ENCODE results near the gene SPDYE4. TPM values are rescaled to one million over a fixed set of nuclear protein-coding genes. Genes with fewer than 3 reads are reported as not detected.

SPDYE4 gene
- total RNA-seq, 2 experiments from 2014 or later: not detected

DNA sequence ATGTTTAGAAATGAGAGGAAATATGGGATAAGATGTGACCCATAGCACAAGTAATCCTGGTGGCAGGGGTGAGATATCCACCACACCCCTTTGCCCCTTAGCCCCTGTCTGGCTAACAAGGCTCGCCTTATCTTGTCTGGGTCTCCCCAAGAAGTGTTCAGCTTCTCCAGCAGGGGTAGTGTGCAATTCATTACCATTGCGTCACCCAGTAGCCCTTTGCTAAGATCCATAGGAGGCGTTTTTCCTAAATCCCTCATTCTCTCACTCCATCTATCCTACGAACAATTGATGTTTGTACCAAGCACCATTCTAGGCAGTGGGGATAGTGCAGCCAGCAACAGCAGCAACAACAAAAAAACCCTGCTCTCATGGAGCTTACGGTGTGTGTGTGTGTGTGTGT is 44.5 kb downstream of the SPDYE4 start:
- CTCF ChIA-PET: interaction anchor here (1.3 kb wide), 1 partner anchor 72 kb away, joined by 5 read pairs; no protein-coding TSS in a partner anchor
- H3K9me3 Mint-ChIP-seq: no peaks in the 10 kb centered on the region
- H3K4me1 Mint-ChIP-seq (ENCODE audit: low read depth): no peaks in the 10 kb centered on the region
- no peaks in the 10 kb centered on the region for H3K27me3 Mint-ChIP-seq (ENCODE audit: low read depth)
- no peak for DNase-seq
- no peak overlapping the region for H3K27ac Mint-ChIP-seq
- no peak overlapping the region for H3K4me3 Mint-ChIP-seq
- intact Hi-C loops (cut with micrococcal nuclease): no loop called here
- no peaks in the 10 kb centered on the region for H3K36me3 Mint-ChIP-seq (ENCODE audit: low read depth)

GRCh38 chr17:8713315-8713714 is 45.0 kb downstream of the SPDYE4 start:
- CTCF ChIA-PET: no interaction called here
- Mint-ChIP-seq H3K27me3 (ENCODE audit: low read depth) (peaks cover 1% of the 10 kb centered on the region), H3K9me3 (no peaks in the 10 kb centered on the region), H3K27ac (no peak overlapping the region), H3K4me1 (ENCODE audit: low read depth) (no peaks in the 10 kb centered on the region), H3K36me3 (ENCODE audit: low read depth) (no peaks in the 10 kb centered on the region), H3K4me3 (no peak overlapping the region)
- intact Hi-C loops (cut with micrococcal nuclease): no loop called here
- no peak for DNase-seq

GRCh38 chr17:8712698-8713097 is 45.6 kb downstream of the SPDYE4 start:
- H3K27ac Mint-ChIP-seq: no peak overlapping the region
- H3K27me3 Mint-ChIP-seq (ENCODE audit: low read depth): peaks cover 4% of the 10 kb centered on the region
- no peaks in the 10 kb centered on the region for H3K9me3 Mint-ChIP-seq
- no peak overlapping the region for H3K4me3 Mint-ChIP-seq
- DNase-seq: no peak
- H3K4me1 Mint-ChIP-seq (ENCODE audit: low read depth): no peaks in the 10 kb centered on the region
- CTCF ChIA-PET: no interaction called here
- no peaks in the 10 kb centered on the region for H3K36me3 Mint-ChIP-seq (ENCODE audit: low read depth)
- intact Hi-C loops (cut with micrococcal nuclease): no loop called here

GRCh38 chr17:8711291-8711690 is 47.1 kb downstream of the SPDYE4 start:
- no peaks in the 10 kb centered on the region for H3K36me3 Mint-ChIP-seq (ENCODE audit: low read depth)
- DNase-seq: no peak
- no peak overlapping the region for H3K4me3 Mint-ChIP-seq
- H3K4me1 Mint-ChIP-seq (ENCODE audit: low read depth): no peaks in the 10 kb centered on the region
- peaks cover 4% of the 10 kb centered on the region for H3K27me3 Mint-ChIP-seq (ENCODE audit: low read depth)
- CTCF ChIA-PET: no interaction called here
- no peaks in the 10 kb centered on the region for H3K9me3 Mint-ChIP-seq
- intact Hi-C loops (cut with micrococcal nuclease): no loop called here
- no peak overlapping the region for H3K27ac Mint-ChIP-seq

GRCh38 chr17:8710813-8711212 is 47.5 kb downstream of the SPDYE4 start:
- Mint-ChIP-seq H3K4me3 (no peak overlapping the region), H3K4me1 (ENCODE audit: low read depth) (no peaks in the 10 kb centered on the region), H3K9me3 (no peaks in the 10 kb centered on the region), H3K27me3 (ENCODE audit: low read depth) (peaks cover 4% of the 10 kb centered on the region), H3K27ac (no peak overlapping the region), H3K36me3 (ENCODE audit: low read depth) (no peaks in the 10 kb centered on the region)
- DNase-seq: no peak
- CTCF ChIA-PET: no interaction called here
- intact Hi-C loops (cut with micrococcal nuclease): no loop called here

DNA sequence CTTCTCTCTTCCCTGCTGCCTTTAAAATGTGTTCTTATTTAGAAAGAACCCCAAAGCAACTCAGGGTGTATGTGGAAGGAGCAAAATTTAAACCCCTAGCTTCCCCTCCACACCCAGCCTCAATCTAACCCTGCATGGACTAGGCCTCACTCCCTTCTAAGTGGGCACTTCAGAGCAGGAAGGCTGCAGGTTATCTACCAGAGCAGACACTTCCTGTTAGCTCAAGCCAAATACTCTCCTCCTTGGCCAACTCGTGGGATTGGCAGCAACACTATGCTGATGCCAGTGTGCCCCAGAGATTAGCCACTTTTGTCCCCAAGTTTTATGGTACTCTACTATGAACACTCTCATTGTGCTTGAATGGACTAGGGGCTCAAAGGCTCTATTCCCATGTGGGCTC is 49.3 kb downstream of the SPDYE4 start:
- CTCF ChIA-PET: no interaction called here
- DNase-seq: no peak
- Mint-ChIP-seq H3K27me3 (ENCODE audit: low read depth) (peaks cover 6% of the 10 kb centered on the region), H3K27ac (no peak overlapping the region), H3K9me3 (no peaks in the 10 kb centered on the region), H3K4me1 (ENCODE audit: low read depth) (no peaks in the 10 kb centered on the region), H3K36me3 (ENCODE audit: low read depth) (no peaks in the 10 kb centered on the region), H3K4me3 (no peak overlapping the region)
- intact Hi-C loops (cut with micrococcal nuclease): no loop called here

DNA sequence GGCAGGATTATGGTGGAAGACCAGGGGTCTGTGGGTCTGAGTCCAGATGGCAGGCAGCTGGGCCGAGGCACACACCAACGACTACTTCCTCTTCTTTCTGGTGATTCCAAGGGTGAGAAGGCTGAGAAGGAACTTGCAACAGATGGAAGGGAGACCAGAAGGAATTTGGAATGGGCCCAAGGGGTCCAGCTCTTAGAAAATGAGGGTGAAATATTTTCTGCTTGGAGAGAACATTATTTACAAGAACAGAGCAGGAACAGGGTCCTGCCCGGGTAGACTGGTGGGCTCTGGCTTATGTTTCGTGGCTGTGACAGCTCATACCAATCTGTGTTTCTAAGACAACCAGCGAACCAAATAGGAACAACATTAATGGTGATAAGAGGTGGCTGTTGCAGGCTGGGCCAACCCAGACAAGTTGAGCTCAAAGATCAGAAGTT is 50.3 kb downstream of the SPDYE4 start:
- Mint-ChIP-seq H3K36me3 (ENCODE audit: low read depth) (no peaks in the 10 kb centered on the region), H3K27me3 (ENCODE audit: low read depth) (peaks cover 6% of the 10 kb centered on the region), H3K4me1 (ENCODE audit: low read depth) (no peaks in the 10 kb centered on the region), H3K27ac (no peak overlapping the region), H3K9me3 (no peaks in the 10 kb centered on the region), H3K4me3 (no peak overlapping the region)
- CTCF ChIA-PET: interaction anchor here (0.9 kb wide), 1 partner anchor 38 kb away, joined by 3 read pairs; no protein-coding TSS in a partner anchor
- intact Hi-C loops (cut with micrococcal nuclease): no loop called here
- no peak for DNase-seq

DNA sequence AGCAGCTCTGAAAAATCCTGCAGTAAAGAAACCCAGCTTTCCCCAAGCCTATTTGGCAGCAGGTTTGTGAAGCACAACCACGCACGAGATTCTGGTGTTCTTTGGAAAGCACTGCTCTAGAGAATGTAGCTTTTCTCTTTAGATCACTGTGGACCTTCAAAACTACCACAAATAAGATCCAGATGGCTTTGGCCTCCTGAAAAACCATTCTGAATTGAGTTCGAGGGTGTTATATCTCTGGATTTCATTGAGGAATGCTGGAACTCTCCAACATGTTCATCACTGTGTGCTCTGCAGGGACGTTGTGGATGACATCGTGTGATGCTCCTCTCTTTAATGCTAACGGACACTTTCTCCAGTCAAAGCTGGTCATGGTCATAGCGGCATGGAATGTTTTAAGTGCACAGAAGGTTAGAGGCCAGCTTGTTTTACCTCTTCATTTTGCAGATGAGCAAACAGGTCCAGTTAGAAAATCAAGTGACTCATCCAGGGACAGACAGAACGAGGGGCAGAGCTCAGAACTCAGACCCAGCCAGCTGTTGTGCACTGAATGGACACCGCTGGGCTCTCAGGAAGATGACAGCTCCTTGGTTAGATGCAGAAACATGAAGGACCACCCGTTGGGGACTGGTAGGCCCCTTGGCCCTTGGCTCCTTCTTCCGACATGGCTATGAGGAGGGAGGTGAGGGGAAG is 50.9 kb downstream of the SPDYE4 start:
- CTCF ChIA-PET: interaction anchor here (0.9 kb wide), 1 partner anchor 39 kb away, joined by 3 read pairs; no protein-coding TSS in a partner anchor
- Mint-ChIP-seq H3K4me3 (no peak overlapping the region), H3K4me1 (ENCODE audit: low read depth) (no peaks in the 10 kb centered on the region), H3K27me3 (ENCODE audit: low read depth) (peaks cover 6% of the 10 kb centered on the region), H3K36me3 (ENCODE audit: low read depth) (no peaks in the 10 kb centered on the region), H3K9me3 (no peaks in the 10 kb centered on the region), H3K27ac (no peak overlapping the region)
- DNase-seq: no peak
- intact Hi-C loops (cut with micrococcal nuclease): no loop called here

DNA sequence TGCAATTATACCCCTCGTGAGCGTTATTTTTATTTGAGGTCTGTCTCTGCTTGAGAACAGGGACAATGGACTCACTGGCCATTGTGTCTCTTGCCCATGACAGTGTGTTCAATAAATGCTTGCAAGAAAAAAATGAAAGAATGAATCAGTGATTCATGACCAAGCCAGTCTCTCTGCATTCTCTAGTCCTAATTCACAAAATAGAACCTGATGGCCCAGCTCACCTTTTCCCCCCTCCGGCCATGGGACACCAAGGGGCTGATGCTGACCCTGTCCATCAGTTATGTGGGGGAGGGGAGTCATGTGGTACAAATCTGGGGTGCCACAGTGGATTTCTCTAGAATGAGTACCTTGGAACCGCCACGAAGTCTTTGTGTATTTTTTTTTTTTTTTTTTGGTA is 51.9 kb downstream of the SPDYE4 start:
- intact Hi-C loops (cut with micrococcal nuclease): no loop called here
- Mint-ChIP-seq H3K4me1 (ENCODE audit: low read depth) (no peaks in the 10 kb centered on the region), H3K9me3 (no peaks in the 10 kb centered on the region), H3K36me3 (ENCODE audit: low read depth) (no peaks in the 10 kb centered on the region), H3K4me3 (no peak overlapping the region), H3K27me3 (ENCODE audit: low read depth) (peaks cover 6% of the 10 kb centered on the region), H3K27ac (no peak overlapping the region)
- no peak for DNase-seq
- CTCF ChIA-PET: no interaction called here

GRCh38 chr17:8705427-8705826 is 52.9 kb downstream of the SPDYE4 start:
- no peak for DNase-seq
- Mint-ChIP-seq H3K27ac (no peak overlapping the region), H3K4me3 (no peak overlapping the region), H3K27me3 (ENCODE audit: low read depth) (peaks cover 9% of the 10 kb centered on the region), H3K4me1 (ENCODE audit: low read depth) (no peaks in the 10 kb centered on the region), H3K9me3 (peaks cover 3% of the 10 kb centered on the region), H3K36me3 (ENCODE audit: low read depth) (no peaks in the 10 kb centered on the region)
- intact Hi-C loops (cut with micrococcal nuclease): no loop called here
- CTCF ChIA-PET: no interaction called here

- CTCF ChIA-PET: interaction anchor here (1.2 kb wide), 1 partner anchor 43 kb away, joined by 3 read pairs; no protein-coding TSS in a partner anchor
- Mint-ChIP-seq H3K27me3 (ENCODE audit: low read depth) (peaks cover 7% of the 10 kb centered on the region), H3K9me3 (peaks cover 3% of the 10 kb centered on the region), H3K36me3 (ENCODE audit: low read depth) (no peaks in the 10 kb centered on the region), H3K4me3 (no peak overlapping the region), H3K27ac (no peak overlapping the region), H3K4me1 (ENCODE audit: low read depth) (no peaks in the 10 kb centered on the region)
- no peak for DNase-seq
- intact Hi-C loops (cut with micrococcal nuclease): no loop called here
Measured at GRCh38 chr17:8703001-8703400, 55.3 kb downstream of the SPDYE4 start.

GRCh38 chr17:8701754-8702153 is 56.6 kb downstream of the SPDYE4 start:
- peaks cover 8% of the 10 kb centered on the region for H3K27me3 Mint-ChIP-seq (ENCODE audit: low read depth)
- intact Hi-C loops (cut with micrococcal nuclease): no loop called here
- H3K36me3 Mint-ChIP-seq (ENCODE audit: low read depth): no peaks in the 10 kb centered on the region

DNA sequence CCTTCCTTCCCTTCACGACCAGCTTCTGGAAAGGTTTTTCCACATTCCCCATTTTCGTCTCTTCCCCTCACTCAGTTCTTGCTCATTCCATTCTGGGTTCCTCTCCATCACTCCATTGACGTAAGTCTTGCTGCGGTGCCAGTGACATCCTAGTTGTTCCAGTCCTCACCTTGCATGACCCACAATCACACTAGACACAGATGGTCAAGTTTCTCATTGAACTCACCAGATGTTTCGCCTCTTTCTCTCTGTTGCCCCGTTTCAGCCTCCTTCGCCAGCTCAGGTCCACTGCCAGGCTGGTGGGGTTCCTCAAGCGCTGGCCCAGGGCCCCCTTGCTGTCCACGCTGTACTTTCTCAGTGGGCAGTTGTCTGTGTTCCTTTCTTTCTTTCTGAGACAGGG is 57.1 kb downstream of the SPDYE4 start:
- H3K4me3 Mint-ChIP-seq: no peak overlapping the region
- no peaks in the 10 kb centered on the region for H3K36me3 Mint-ChIP-seq (ENCODE audit: low read depth)
- no peaks in the 10 kb centered on the region for H3K4me1 Mint-ChIP-seq (ENCODE audit: low read depth)
- H3K9me3 Mint-ChIP-seq: peaks cover 3% of the 10 kb centered on the region
- no peak for DNase-seq
- CTCF ChIA-PET: no interaction called here
- intact Hi-C loops (cut with micrococcal nuclease): no loop called here
- H3K27ac Mint-ChIP-seq: no peak overlapping the region
- peaks cover 8% of the 10 kb centered on the region for H3K27me3 Mint-ChIP-seq (ENCODE audit: low read depth)

More at GRCh38 chr17:8701754-8702153, 56.6 kb downstream of the SPDYE4 start:
- Mint-ChIP-seq H3K9me3 (peaks cover 3% of the 10 kb centered on the region), H3K27ac (no peak overlapping the region), H3K4me1 (ENCODE audit: low read depth) (no peaks in the 10 kb centered on the region), H3K4me3 (no peak overlapping the region)
- CTCF ChIA-PET: no interaction called here
- DNase-seq: no peak

Measured in activated naive CD4-positive, alpha-beta T cell treated with anti-CD3 and anti-CD28 coated beads for 36 hours (primary cell).